ENCODE measurements around the gene PML. TPM values are rescaled to one million over a fixed set of nuclear protein-coding genes. Genes with fewer than 3 reads are reported as not detected.

PML gene
- total and polyA plus RNA-seq, 2 of the 4 experiments (the other 2 are of a cell fraction), result 8.8 to 22.6 TPM

GRCh38 chr15:74039656-74040010 is 45.1 kb downstream of the PML start:
- peak overlapping the region; percentile 88 for H4K91ac ChIP-seq (ENCODE audit: insufficient read depth, low read depth, low read length)
- ChIA-PET CTCF (interaction anchor here (0.6 to 0.8 kb wide), 4 partner anchors 10 to 67 kb away, joined by 3 to 5 read pairs (median 3); no protein-coding TSS in a partner anchor), POLR2A (ENCODE audit: unreplicated experiment) (no interaction called here)
- no peaks in the 10 kb centered on the region for H4K20me1 ChIP-seq (ENCODE audit: insufficient read depth, low read length)
- ATAC-seq (ENCODE audit: low read depth) (no peak), DNase-seq (no peak)
- H3K23ac ChIP-seq (ENCODE audit: low read depth, low read length), result peak overlapping the region; percentile 70; the same call in 1 of the 2 replicates
- H3K9me3 ChIP-seq (ENCODE audit: control insufficient read depth, insufficient read depth, low read length), result no peaks in the 10 kb centered on the region
- no peak overlapping the region for H3K9ac ChIP-seq (ENCODE audit: low read depth, low read length)
- H2BK120ac ChIP-seq (ENCODE audit: low read depth, low read length), result peak overlapping the region; percentile 85
- peaks cover 28% of the 10 kb centered on the region for H3K9me1 ChIP-seq (ENCODE audit: insufficient read depth, low read length)
- H3K4me1 ChIP-seq (ENCODE audit: control insufficient read depth, insufficient read depth, low read length), result peaks cover 30% of the 10 kb centered on the region
- H3K36me3 ChIP-seq (ENCODE audit: control insufficient read depth, insufficient read depth, low read length), result peaks cover 19% of the 10 kb centered on the region
- dilution Hi-C loops (cut with HindIII; ENCODE audit: low sequenced_read_pairs, unreplicated experiment) (no loop called here), in situ Hi-C loops (cut with MboI; ENCODE audit: low sequenced_read_pairs) (loop anchor here (5.0 kb wide), 1 partner anchor 47 kb away; the partner anchor contains the start of genes PML and STOML1), intact Hi-C loops (cut with micrococcal nuclease) (no loop called here)
- H2AK5ac ChIP-seq (ENCODE audit: low read depth, low read length), result peak overlapping the region; percentile 91
- peaks cover 0 to 16% of the 10 kb centered on the region in 2 experiments; a peak in 2 of 4 replicates for H3K79me1 ChIP-seq (ENCODE audit: low read depth in 1 of 2, low read length in 2 of 2)
- BruUV-seq (replicated peaks), result no TSS peak
- peak overlapping the region; percentile 85 for H2BK5ac ChIP-seq (ENCODE audit: low read depth, low read length, poor library complexity, severe bottlenecking)
- H2BK20ac ChIP-seq (ENCODE audit: low read depth, low read length), result peak overlapping the region; percentile 52; the same call in 1 of the 2 replicates
- peak overlapping the region; percentile 76; the same call in 2 of the 3 replicates for H2BK15ac ChIP-seq (ENCODE audit: low read depth, low read length)
- peak overlapping the region; percentile 62 for H4K5ac ChIP-seq (ENCODE audit: low read depth, low read length)
- no peak overlapping the region for H2AK9ac ChIP-seq (replicated peaks; ENCODE audit: low read depth, low read length, poor library complexity)
- TF ChIP-seq MAZ (IDR thresholded peaks at IDR 0.05; ENCODE audit: borderline replicate concordance, low read depth, low read length) (no peak), NFE2L2 (IDR thresholded peaks at IDR 0.05; ENCODE audit: low read depth, low read length) (no peak), SMC3 (IDR thresholded peaks at IDR 0.05; ENCODE audit: low read depth, low read length) (no peak), FOS (IDR thresholded peaks at IDR 0.05; ENCODE audit: low read depth, low read length) (no peak), CEBPB (IDR thresholded peaks at IDR 0.05; ENCODE audit: low read depth, low read length) (no peak), USF2 (IDR thresholded peaks at IDR 0.05; ENCODE audit: low read depth, low read length) (no peak), ELK1 (IDR thresholded peaks at IDR 0.05; ENCODE audit: borderline replicate concordance, low read depth, low read length) (no peak), RFX5 (IDR thresholded peaks at IDR 0.05; ENCODE audit: low read depth, low read length) (no peak), CHD1 (IDR thresholded peaks at IDR 0.05; ENCODE audit: low read depth, low read length) (no peak), RCOR1 (IDR thresholded peaks at IDR 0.05; ENCODE audit: insufficient replicate concordance, low read length) (no peak), MAFK (IDR thresholded peaks at IDR 0.05; ENCODE audit: low read depth, low read length) (no peak), RAD21 (IDR thresholded peaks at IDR 0.05; ENCODE audit: low read length) (no peak)
- peak overlapping the region; percentile 83 for H3K18ac ChIP-seq (ENCODE audit: low read depth, low read length)
- no peak overlapping the region for H3K4me2 ChIP-seq (ENCODE audit: low read depth, low read length)
- peak overlapping the region; percentile 1 for H3K56ac ChIP-seq (ENCODE audit: extremely low read depth, insufficient read depth, low read length)
- no peak overlapping the region for H3K4me3 ChIP-seq (ENCODE audit: insufficient read depth, low read depth, low read length)
- H3K4ac ChIP-seq (ENCODE audit: low read depth, low read length), result peak overlapping the region; percentile 88
- H3K14ac ChIP-seq (replicated peaks; ENCODE audit: low read depth, low read length), result peak overlapping the region; percentile 66
- no peak overlapping the region for H2AFZ ChIP-seq (replicated peaks; ENCODE audit: low read length, poor library complexity)
- peak overlapping the region; percentile 79 for H3K27ac ChIP-seq (ENCODE audit: insufficient read depth, low read length)
- no peaks in the 10 kb centered on the region for H3K27me3 ChIP-seq (ENCODE audit: control insufficient read depth, insufficient read depth, low read length)
- H4K8ac ChIP-seq (ENCODE audit: low read depth in 2 of 2, low read length in 2 of 2), result peak overlapping the region; percentile 70 to 78
- WGBS, 2 experiments (ENCODE audit: extremely low coverage in 2 of 2, insufficient read length in 1 of 2), result 60% methylated on average over 1 of the region's 5 CpGs; no CpG with 5 or more reads in 1 of the 2 experiments

All from IMR-90 (cell line).